IPS-15b (cell line): Measurements from ENCODE around the gene DGLUCY.
A peak's percentile ranks its signal among the peaks of the same experiment; 100 is the strongest.
"Not testable (repeated sequence)": the region's sequence is repeated elsewhere in the genome, so short reads cannot be mapped to it uniquely, and the experiment has no call there.

Source experiments
- H3K27me3 ChIP-seq: one replicate; pipeline ENCODE4 v1.6.1; 2013; ENCODE audit warnings: low read length; ENCODE audit not compliant: control insufficient read depth, insufficient read depth
- H3K36me3 ChIP-seq: one replicate; pipeline ENCODE4 v1.6.1; 2013; ENCODE audit warnings: low read length; ENCODE audit not compliant: control insufficient read depth, insufficient read depth
- H3K4me1 ChIP-seq: one replicate; pipeline ENCODE4 v1.6.1; 2013; ENCODE audit warnings: mild to moderate bottlenecking, low read length; ENCODE audit not compliant: control insufficient read depth, insufficient read depth
- H3K4me3 ChIP-seq: one replicate; pipeline ENCODE4 v1.5.1; 2013; ENCODE audit warnings: low read depth, low read length
- H3K9ac ChIP-seq: one replicate; pipeline ENCODE4 v1.6.1; 2013; ENCODE audit warnings: low read depth, mild to moderate bottlenecking, low read length
- H3K9me3 ChIP-seq: one replicate; pipeline ENCODE4 v1.6.1; 2013; ENCODE audit warnings: mild to moderate bottlenecking, low read length; ENCODE audit not compliant: control insufficient read depth, insufficient read depth

DGLUCY gene

DNA sequence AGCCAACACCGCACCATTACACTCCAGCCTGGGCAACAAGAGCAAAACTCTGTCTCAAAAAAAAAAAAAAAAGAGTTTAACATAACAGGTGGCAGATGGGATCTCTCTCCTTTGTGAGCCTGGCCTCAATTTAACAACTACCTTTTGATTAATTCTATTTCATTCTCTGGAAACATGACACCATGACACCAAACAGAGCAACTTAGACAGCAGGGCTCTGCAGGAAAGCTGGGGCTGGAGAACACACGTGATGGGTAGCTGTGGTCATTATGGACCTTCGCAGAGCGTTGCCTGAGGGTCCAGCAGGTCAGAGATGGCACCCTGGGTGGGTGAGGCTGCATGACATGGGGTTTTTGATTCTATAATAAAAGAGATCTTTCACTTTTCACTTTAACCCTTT lies 1.7 kb upstream of the DGLUCY start:
- Histone ChIP-seq H3K4me3 (no peak overlapping the region), H3K9me3 (no peaks in the 10 kb centered on the region), H3K9ac (no peak overlapping the region), H3K27me3 (no peaks in the 10 kb centered on the region), H3K4me1 (peaks cover 15% of the 10 kb centered on the region), H3K36me3 (no peaks in the 10 kb centered on the region)

DNA sequence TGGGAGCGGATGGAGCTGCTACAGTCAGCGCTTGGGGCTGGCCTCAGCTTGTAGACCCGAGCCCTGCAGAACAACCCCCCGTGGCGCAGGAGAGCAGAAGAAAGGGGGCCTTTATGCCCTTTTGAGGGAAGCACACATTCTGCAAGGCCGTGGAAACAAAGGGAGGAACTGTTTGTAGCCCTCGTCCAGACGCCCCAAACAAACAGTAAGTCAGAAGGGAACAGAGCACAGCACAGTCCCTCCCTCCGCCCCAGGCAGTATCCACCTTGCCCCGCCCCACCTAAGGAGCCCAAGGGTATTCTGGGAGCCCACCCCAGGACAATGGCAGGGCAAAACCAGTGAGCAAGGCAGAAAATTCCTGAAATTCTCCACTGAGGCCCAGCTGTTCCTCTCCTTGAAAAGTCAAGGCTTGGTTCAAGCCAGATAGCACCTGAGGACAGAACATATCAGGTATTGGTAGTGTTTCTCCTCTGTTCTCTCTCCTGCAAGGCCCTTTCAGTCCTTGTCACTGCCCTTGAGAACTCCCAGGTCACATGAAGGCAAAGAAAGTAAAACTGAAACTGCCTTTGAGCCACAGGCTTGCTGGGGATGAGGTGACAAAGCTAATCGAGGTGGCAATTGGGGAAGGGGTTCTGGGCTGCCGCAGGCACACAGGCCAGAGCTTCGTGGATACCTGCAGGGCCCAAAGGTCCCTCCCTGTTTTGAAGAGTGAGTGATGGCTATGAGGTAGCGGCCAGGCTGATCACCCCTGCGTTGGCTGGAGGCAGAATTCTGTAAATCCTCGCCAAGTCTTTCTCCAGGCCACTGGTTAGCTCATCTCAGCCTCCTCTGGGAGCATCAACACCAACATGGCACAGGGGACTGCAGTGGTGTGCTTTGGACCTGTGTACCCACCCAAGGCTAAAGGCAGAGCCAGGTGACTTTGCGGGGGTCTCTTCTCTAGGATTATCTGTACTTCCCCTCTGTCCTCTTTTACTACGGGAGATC lies 499 bp downstream of the DGLUCY start:
- H3K9me3 ChIP-seq = no peaks in the 10 kb centered on the region
- no peaks in the 10 kb centered on the region for H3K27me3 ChIP-seq
- peaks cover 21% of the 10 kb centered on the region for H3K4me1 ChIP-seq
- H3K4me3 ChIP-seq = peak overlapping the region; percentile 51
- H3K9ac ChIP-seq = peak overlapping the region; percentile 74
- no peaks in the 10 kb centered on the region for H3K36me3 ChIP-seq

GRCh38 chr14:91115986-91116770 lies 2.3 kb downstream of the DGLUCY start:
- Histone ChIP-seq H3K9me3 (no peaks in the 10 kb centered on the region), H3K36me3 (no peaks in the 10 kb centered on the region), H3K27me3 (no peaks in the 10 kb centered on the region), H3K4me1 (peaks cover 23% of the 10 kb centered on the region), H3K9ac (no peak overlapping the region), H3K4me3 (no peak overlapping the region)

- H3K27me3 ChIP-seq = no peaks in the 10 kb centered on the region
- no peaks in the 10 kb centered on the region for H3K9me3 ChIP-seq
- H3K36me3 ChIP-seq = no peaks in the 10 kb centered on the region
- H3K4me1 ChIP-seq = peaks cover 23% of the 10 kb centered on the region
- no peak overlapping the region for H3K9ac ChIP-seq
- H3K4me3 ChIP-seq = no peak overlapping the region
Measured at GRCh38 chr14:91116913-91117588, 3.2 kb downstream of the DGLUCY start.

- peaks cover 23% of the 10 kb centered on the region for H3K4me1 ChIP-seq
- no peak overlapping the region for H3K9ac ChIP-seq
- no peak overlapping the region for H3K4me3 ChIP-seq
- H3K36me3 ChIP-seq = no peaks in the 10 kb centered on the region
- H3K9me3 ChIP-seq = no peaks in the 10 kb centered on the region
- no peaks in the 10 kb centered on the region for H3K27me3 ChIP-seq
Measured at GRCh38 chr14:91117960-91118359, 4.1 kb downstream of the DGLUCY start.

GRCh38 chr14:91118511-91119068 lies 4.7 kb downstream of the DGLUCY start:
- Histone ChIP-seq H3K9ac (no peak overlapping the region), H3K9me3 (no peaks in the 10 kb centered on the region), H3K36me3 (no peaks in the 10 kb centered on the region), H3K4me3 (no peak overlapping the region), H3K4me1 (peaks cover 19% of the 10 kb centered on the region), H3K27me3 (no peaks in the 10 kb centered on the region)

DNA sequence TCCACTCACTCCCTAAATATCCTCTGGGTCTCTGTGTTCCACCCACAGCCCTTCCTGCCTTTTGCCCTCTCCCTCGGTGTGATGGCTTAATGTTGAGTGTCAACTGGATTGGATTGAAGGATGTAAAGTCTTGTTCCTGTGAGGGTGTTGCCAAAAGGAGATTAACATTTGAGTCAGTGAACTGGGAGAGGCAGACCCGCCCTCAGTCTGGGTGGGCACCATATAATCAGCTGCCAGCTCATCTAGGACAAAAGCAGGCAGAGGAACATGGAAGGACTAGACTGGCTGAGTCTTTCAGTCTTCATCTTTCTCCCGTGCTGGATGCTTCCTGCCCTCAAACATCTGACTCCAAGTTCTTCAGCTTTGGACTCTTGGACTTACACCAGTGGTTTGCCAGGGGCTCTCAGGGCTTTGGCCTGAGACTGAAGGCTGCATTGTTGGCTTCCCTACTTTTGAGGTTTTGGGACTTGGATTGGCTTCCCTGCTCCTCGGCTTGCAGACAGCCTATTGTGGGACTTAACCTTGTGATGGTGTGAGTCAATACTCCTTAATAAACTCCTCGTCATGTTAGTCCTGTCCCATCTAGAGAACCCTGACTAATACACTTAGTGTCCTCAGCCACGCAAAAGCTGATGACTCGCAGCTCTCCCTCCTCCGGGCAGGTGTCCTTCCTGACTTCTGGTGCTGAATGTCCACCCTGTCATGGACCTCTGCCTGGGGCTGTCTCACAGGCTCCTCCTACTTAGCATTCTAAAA lies 5.9 kb downstream of the DGLUCY start:
- Histone ChIP-seq H3K27me3 (no peaks in the 10 kb centered on the region), H3K36me3 (no peaks in the 10 kb centered on the region), H3K4me3 (no peak overlapping the region), H3K9ac (no peak overlapping the region), H3K9me3 (no peaks in the 10 kb centered on the region), H3K4me1 (peaks cover 13% of the 10 kb centered on the region)

GRCh38 chr14:91123201-91123600 lies 9.3 kb downstream of the DGLUCY start:
- Histone ChIP-seq H3K9me3 (no peaks in the 10 kb centered on the region), H3K4me3 (no peak overlapping the region), H3K36me3 (no peaks in the 10 kb centered on the region), H3K9ac (no peak overlapping the region), H3K4me1 (peaks cover 2% of the 10 kb centered on the region), H3K27me3 (no peaks in the 10 kb centered on the region)

DNA sequence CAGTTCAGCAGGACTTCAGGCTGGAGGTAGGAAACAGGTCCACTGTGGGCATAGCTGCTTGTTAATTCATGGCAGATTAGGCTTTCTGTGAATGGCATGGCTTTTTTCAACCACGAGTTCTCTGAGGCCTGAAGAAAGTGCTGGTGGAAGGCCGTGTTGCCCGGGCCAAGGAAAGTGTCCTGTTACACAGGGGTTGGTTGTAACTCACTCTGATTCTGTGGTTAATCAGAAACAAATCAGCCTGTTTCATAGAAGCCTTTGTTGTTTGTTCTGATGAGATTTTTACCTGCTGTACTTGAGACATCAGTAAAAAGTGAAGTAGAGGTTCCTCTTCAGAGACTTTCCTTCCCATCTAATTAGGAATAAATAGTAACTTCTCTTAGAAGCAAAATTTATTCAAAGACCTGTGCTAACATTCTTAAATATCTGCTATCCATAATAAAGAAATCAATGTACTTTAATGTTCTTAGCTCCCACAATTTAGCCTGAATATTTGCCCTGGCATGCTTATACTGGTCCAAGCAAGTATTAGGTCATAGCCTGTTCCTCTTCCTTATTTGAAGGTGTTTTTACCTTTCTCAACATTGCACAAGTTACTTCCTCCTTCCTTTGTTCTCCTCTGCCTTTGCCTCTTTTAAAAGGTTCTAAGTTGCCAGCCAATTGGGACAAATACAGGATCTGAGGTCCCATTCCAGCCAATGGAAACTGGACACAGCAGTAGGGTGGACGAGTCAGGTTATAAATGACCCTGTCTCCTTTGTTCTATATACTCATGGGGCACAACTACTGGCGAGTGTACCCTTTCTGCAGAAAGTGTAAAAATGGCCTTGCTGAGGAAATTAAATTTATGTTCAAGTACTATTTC lies 10.8 kb downstream of the DGLUCY start:
- not testable (repeated sequence) for H3K27me3 ChIP-seq, H3K36me3 ChIP-seq, H3K9me3 ChIP-seq, H3K4me1 ChIP-seq, H3K4me3 ChIP-seq, H3K9ac ChIP-seq

GRCh38 chr14:91125271-91125660 lies 11.4 kb downstream of the DGLUCY start:
- Histone ChIP-seq H3K4me1 (peaks cover 2% of the 10 kb centered on the region), H3K27me3 (no peaks in the 10 kb centered on the region), H3K36me3 (no peaks in the 10 kb centered on the region), H3K9me3 (no peaks in the 10 kb centered on the region), H3K9ac (no peak overlapping the region), H3K4me3 (no peak overlapping the region)
